MM.1S (cell line): ENCODE results near the gene PTPRD.

Experiments used
- DNase-seq: peaks from one replicate; pipeline ENCODE4 v3.0.0-alpha.2; 2015
- H2AFZ ChIP-seq: fragments of 300-600 bp; sonication (generic); 2 replicates; pipeline ENCODE4 v1.6.0; 2016; ENCODE audit warnings: antibody characterized with exemption, low read length
- H3F3A ChIP-seq: fragments of 300-600 bp; sonication (generic); 2 replicates; pipeline ENCODE4 v1.6.1; 2016; ENCODE audit warnings: mild to moderate bottlenecking, antibody characterized with exemption, low read length, moderate library complexity, mixed read lengths; ENCODE audit not compliant: insufficient read depth
- H3K27ac ChIP-seq: fragments of 300-600 bp; sonication (generic); 2 replicates; pipeline ENCODE4 v1.5.1; 2016; ENCODE audit warnings: mild to moderate bottlenecking, low read length
- H3K27me3 ChIP-seq: fragments of 300-600 bp; sonication (generic); replicated peaks from 2 replicates; pipeline ENCODE4 v1.6.0; 2016; ENCODE audit warnings: low read length; ENCODE audit not compliant: insufficient read depth
- H3K36me3 ChIP-seq: fragments of 300-600 bp; sonication (generic); replicated peaks from 2 replicates; pipeline ENCODE4 v1.6.1; 2016; ENCODE audit warnings: mild to moderate bottlenecking, low read length, mixed read lengths; ENCODE audit not compliant: insufficient read depth
- H3K4me1 ChIP-seq: fragments of 300-600 bp; sonication (generic); 2 replicates; pipeline ENCODE4 v1.6.1; 2016; ENCODE audit warnings: low read length, mixed read lengths
- H3K4me2 ChIP-seq: fragments of 300-600 bp; sonication (generic); 2 replicates; pipeline ENCODE4 v1.6.0; 2016; ENCODE audit warnings: low read depth, low read length
- H3K4me3 ChIP-seq: fragments of 300-600 bp; sonication (generic); 2 replicates; pipeline ENCODE4 v1.5.1; 2016; ENCODE audit warnings: low read length, mixed read lengths
- H3K79me2 ChIP-seq: fragments of 300-600 bp; sonication (generic); 2 replicates; pipeline ENCODE4 v1.6.1; 2016; ENCODE audit warnings: mixed run types, low read length, mixed read lengths
- H3K9ac ChIP-seq: fragments of 300-600 bp; sonication (generic); 2 replicates; pipeline ENCODE4 v1.6.1; 2016; ENCODE audit warnings: low read length, mixed read lengths
- H3K9me2 ChIP-seq: fragments of 300-600 bp; sonication (generic); replicated peaks from 2 replicates; pipeline ENCODE4 v1.6.1; 2016; ENCODE audit warnings: mild to moderate bottlenecking, low read length, mixed read lengths; ENCODE audit not compliant: insufficient read depth
- H3K9me3 ChIP-seq: fragments of 300-600 bp; sonication (generic); replicated peaks from 2 replicates; pipeline ENCODE4 v1.6.1; 2016; ENCODE audit warnings: mild to moderate bottlenecking, low read length, mixed read lengths; ENCODE audit not compliant: insufficient read depth
- H4K20me1 ChIP-seq: fragments of 300-600 bp; sonication (generic); 2 replicates; pipeline ENCODE4 v1.6.1; 2016; ENCODE audit warnings: mild to moderate bottlenecking, low read length, moderate library complexity, mixed read lengths; ENCODE audit not compliant: insufficient read depth
- EZH2 ChIP-seq: fragments of 300-600 bp; sonication (generic); optimal IDR thresholded peaks from 2 replicates; pipeline ENCODE3; 2017; ENCODE audit warnings: low read depth, mild to moderate bottlenecking, antibody characterized with exemption, low read length, mixed read lengths
- EZH2phosphoT487 ChIP-seq: fragments of 300-600 bp; sonication (generic); IDR thresholded peaks from 2 replicates; pipeline ENCODE4 v1.6.1; 2018; ENCODE audit warnings: antibody characterized with exemption, low read length
- TF ChIP-seq, protein P1 (sequence below): fragments of 300-600 bp; sonication (generic); IDR thresholded peaks from 2 replicates; pipeline ENCODE4 v1.5.1; 2016; ENCODE audit warnings: antibody characterized with exemption, low read length, mixed read lengths

Gene PTPRD

GRCh38 chr9:8694983-8695588 is 1917.7 kb downstream of the PTPRD start:
- no peaks in the 10 kb centered on the region for H3K79me2 ChIP-seq
- no peaks in the 10 kb centered on the region for H3K36me3 ChIP-seq
- H3K27me3 ChIP-seq: no peaks in the 10 kb centered on the region
- no peaks in the 10 kb centered on the region for H3K9me2 ChIP-seq
- H3F3A ChIP-seq: no peaks in the 10 kb centered on the region
- no peak for DNase-seq
- no peak overlapping the region for H3K4me2 ChIP-seq
- no peaks in the 10 kb centered on the region for H3K4me1 ChIP-seq
- no peak overlapping the region for H3K4me3 ChIP-seq
- no peaks in the 10 kb centered on the region for H4K20me1 ChIP-seq
- no peak overlapping the region for H3K27ac ChIP-seq
- TF ChIP-seq, protein P1, sequence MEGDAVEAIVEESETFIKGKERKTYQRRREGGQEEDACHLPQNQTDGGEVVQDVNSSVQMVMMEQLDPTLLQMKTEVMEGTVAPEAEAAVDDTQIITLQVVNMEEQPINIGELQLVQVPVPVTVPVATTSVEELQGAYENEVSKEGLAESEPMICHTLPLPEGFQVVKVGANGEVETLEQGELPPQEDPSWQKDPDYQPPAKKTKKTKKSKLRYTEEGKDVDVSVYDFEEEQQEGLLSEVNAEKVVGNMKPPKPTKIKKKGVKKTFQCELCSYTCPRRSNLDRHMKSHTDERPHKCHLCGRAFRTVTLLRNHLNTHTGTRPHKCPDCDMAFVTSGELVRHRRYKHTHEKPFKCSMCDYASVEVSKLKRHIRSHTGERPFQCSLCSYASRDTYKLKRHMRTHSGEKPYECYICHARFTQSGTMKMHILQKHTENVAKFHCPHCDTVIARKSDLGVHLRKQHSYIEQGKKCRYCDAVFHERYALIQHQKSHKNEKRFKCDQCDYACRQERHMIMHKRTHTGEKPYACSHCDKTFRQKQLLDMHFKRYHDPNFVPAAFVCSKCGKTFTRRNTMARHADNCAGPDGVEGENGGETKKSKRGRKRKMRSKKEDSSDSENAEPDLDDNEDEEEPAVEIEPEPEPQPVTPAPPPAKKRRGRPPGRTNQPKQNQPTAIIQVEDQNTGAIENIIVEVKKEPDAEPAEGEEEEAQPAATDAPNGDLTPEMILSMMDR: no peak
- TF ChIP-seq EZH2phosphoT487: no peak
- H2AFZ ChIP-seq: no peak overlapping the region
- no peaks in the 10 kb centered on the region; the same call in 1 of the 2 replicates for H3K9me3 ChIP-seq
- H3K9ac ChIP-seq: no peak overlapping the region

- no peaks in the 10 kb centered on the region for H3K9me2 ChIP-seq
- H3K9me3 ChIP-seq: no peaks in the 10 kb centered on the region; the same call in 1 of the 2 replicates
- H3K4me3 ChIP-seq: no peak overlapping the region
- no peaks in the 10 kb centered on the region for H3F3A ChIP-seq
- no peaks in the 10 kb centered on the region for H3K4me1 ChIP-seq
- no peaks in the 10 kb centered on the region for H3K79me2 ChIP-seq
- H3K36me3 ChIP-seq: no peaks in the 10 kb centered on the region
- DNase-seq: no peak
- H3K9ac ChIP-seq: no peak overlapping the region
- no peak overlapping the region for H2AFZ ChIP-seq
- H3K4me2 ChIP-seq: no peak overlapping the region
- TF ChIP-seq EZH2phosphoT487 (no peak), EZH2 (no peak)
- TF ChIP-seq, protein P1: no peak
- no peak overlapping the region for H3K27ac ChIP-seq
- H4K20me1 ChIP-seq: no peaks in the 10 kb centered on the region
- H3K27me3 ChIP-seq: no peaks in the 10 kb centered on the region
Observed at GRCh38 chr9:8693464-8693863, 1919.3 kb downstream of the PTPRD start.

DNA sequence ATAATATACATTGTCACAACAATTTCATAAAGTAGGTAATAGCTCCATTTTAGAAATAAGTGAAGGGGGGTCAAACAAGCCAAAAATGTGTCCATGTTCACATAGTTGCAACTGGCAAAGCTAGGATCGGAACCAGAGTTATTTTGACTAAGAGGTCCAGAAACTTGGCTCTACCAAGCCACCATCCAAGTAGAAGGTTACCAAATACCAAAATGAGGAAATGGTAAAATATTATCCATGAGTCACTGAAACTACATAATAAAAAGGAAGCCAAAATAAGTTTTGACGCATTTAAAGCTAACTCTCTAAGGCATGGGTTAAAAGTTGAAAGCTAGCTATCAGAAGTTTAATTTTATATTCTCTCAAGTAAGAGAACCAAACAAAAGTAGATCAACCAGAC is 1926.3 kb downstream of the PTPRD start:
- H3K9me3 ChIP-seq: no peaks in the 10 kb centered on the region; the same call in 1 of the 2 replicates
- no peak overlapping the region for H3K4me3 ChIP-seq
- H3K4me2 ChIP-seq: no peak overlapping the region
- no peaks in the 10 kb centered on the region for H3K79me2 ChIP-seq
- no peaks in the 10 kb centered on the region for H3K36me3 ChIP-seq
- no peaks in the 10 kb centered on the region for H3K4me1 ChIP-seq
- TF ChIP-seq EZH2 (no peak), EZH2phosphoT487 (no peak)
- TF ChIP-seq, protein P1: no peak
- no peaks in the 10 kb centered on the region for H4K20me1 ChIP-seq
- H3K27ac ChIP-seq: no peak overlapping the region
- no peak overlapping the region for H3K9ac ChIP-seq
- no peak for DNase-seq
- H3K9me2 ChIP-seq: no peaks in the 10 kb centered on the region
- H3F3A ChIP-seq: no peaks in the 10 kb centered on the region
- H3K27me3 ChIP-seq: no peaks in the 10 kb centered on the region
- H2AFZ ChIP-seq: no peak overlapping the region
